Fibroblast of lung (primary cell): ENCODE data around the gene FPR2. TPM values are rescaled to one million over a fixed set of nuclear protein-coding genes. Genes with fewer than 3 reads are reported as not detected.

Source experiments
- DNase-seq, 2 donors: peaks; one replicate each; pipeline versions ENCODE4 v3.0.0 to v3.0.0-alpha.2; 2010; ENCODE audit warnings: low read depth in 2 of 2
- H2AFZ ChIP-seq: 2 replicates; pipeline ENCODE4 v1.5.1; 2012; ENCODE audit warnings: low read length, control low read depth, inconsistent platforms
- H3K27ac ChIP-seq: 2 replicates; pipeline ENCODE4 v1.5.1; 2011; ENCODE audit warnings: low read length, control low read depth; ENCODE audit not compliant: insufficient read depth
- H3K27me3 ChIP-seq: 2 replicates; pipeline ENCODE4 v1.5.1; 2011; ENCODE audit warnings: mild to moderate bottlenecking, low read length; ENCODE audit not compliant: control insufficient read depth, insufficient read depth
- H3K36me3 ChIP-seq: 2 replicates; pipeline ENCODE4 v1.5.1; 2011; ENCODE audit warnings: low read length; ENCODE audit not compliant: control insufficient read depth, insufficient read depth
- H3K4me1 ChIP-seq: 2 replicates; pipeline ENCODE4 v1.5.1; 2011; ENCODE audit warnings: low read length; ENCODE audit not compliant: control insufficient read depth, insufficient read depth; ENCODE audit errors: extremely low read depth
- H3K4me2 ChIP-seq: 2 replicates; pipeline ENCODE4 v1.5.1; 2011; ENCODE audit warnings: low read length, control low read depth; ENCODE audit not compliant: insufficient read depth; ENCODE audit errors: extremely low read depth
- H3K4me3 ChIP-seq, 4 experiments: fragments of 200-600 bp in 1 of 4; sonication (generic) in 1 of 4; replicated peaks in 1 of 4; 2 replicates each; pipeline ENCODE4 v1.5.1; 2011 to 2016; ENCODE audit warnings: low read length in 4 of 4, low read depth in 3 of 4, mild to moderate bottlenecking in 3 of 4, control low read depth in 2 of 4, inconsistent platforms in 1 of 4, mixed read lengths in 1 of 4; ENCODE audit not compliant: insufficient read depth in 1 of 4; ENCODE audit errors: control extremely low read depth in 1 of 4
- H3K79me2 ChIP-seq: 2 replicates; pipeline ENCODE4 v1.5.1; 2012; ENCODE audit warnings: mild to moderate bottlenecking, low read length, inconsistent platforms; ENCODE audit not compliant: control insufficient read depth, insufficient read depth
- H3K9ac ChIP-seq: 2 replicates; pipeline ENCODE4 v1.5.1; 2011; ENCODE audit warnings: mild to moderate bottlenecking, low read length, control low read depth; ENCODE audit not compliant: insufficient read depth
- H3K9me3 ChIP-seq: 2 replicates; pipeline ENCODE4 v1.5.1; 2012; ENCODE audit warnings: low read depth, low read length; ENCODE audit not compliant: control insufficient read depth, insufficient read depth
- H4K20me1 ChIP-seq: 2 replicates; pipeline ENCODE4 v1.5.1; 2011; ENCODE audit warnings: low read length; ENCODE audit not compliant: control insufficient read depth, insufficient read depth; ENCODE audit errors: extremely low read depth
- EZH2 ChIP-seq: IDR thresholded peaks from 2 replicates; pipeline ENCODE4 v1.5.1; 2012; ENCODE audit warnings: low read length, control low read depth, mild to moderate bottlenecking; ENCODE audit errors: missing control alignments
- polyA plus RNA-seq, 2 donors: library from polyadenylated mRNA; depleted of rRNA in 1 of 2; stranded (reverse) in 1 of 2; unstranded in 1 of 2; fragments of >200 nt; gene quantifications; 2 replicates each; pipeline ENCODE4 v1.2.1, GENCODE V29; 2011 to 2012; ENCODE audit warnings: missing spikeins in 1 of 2
- total RNA-seq: library from RNA; depleted of rRNA; stranded (reverse); fragments of >200 nt; gene quantifications from 2 replicates; pipeline ENCODE4 v1.2.1, GENCODE V29; 2014
- TF ChIP-seq, protein P1 (sequence below), 2 donors: IDR thresholded peaks in 1 of 2; conservative IDR thresholded peaks in 1 of 2; 1 replicate in 1 of 2; 2 replicates in 1 of 2; pipeline ENCODE4 v1.5.1; 2011 to 2012; ENCODE audit warnings: low read length in 2 of 2, control low read depth in 1 of 2, inconsistent platforms in 1 of 2, low read depth in 1 of 2, mild to moderate bottlenecking in 1 of 2

Gene FPR2
- total and polyA plus RNA-seq, 2 donors (not counting 1 experiment from before 2014, with no cell fraction given) = 0.12 TPM; not detected in 1

DNA sequence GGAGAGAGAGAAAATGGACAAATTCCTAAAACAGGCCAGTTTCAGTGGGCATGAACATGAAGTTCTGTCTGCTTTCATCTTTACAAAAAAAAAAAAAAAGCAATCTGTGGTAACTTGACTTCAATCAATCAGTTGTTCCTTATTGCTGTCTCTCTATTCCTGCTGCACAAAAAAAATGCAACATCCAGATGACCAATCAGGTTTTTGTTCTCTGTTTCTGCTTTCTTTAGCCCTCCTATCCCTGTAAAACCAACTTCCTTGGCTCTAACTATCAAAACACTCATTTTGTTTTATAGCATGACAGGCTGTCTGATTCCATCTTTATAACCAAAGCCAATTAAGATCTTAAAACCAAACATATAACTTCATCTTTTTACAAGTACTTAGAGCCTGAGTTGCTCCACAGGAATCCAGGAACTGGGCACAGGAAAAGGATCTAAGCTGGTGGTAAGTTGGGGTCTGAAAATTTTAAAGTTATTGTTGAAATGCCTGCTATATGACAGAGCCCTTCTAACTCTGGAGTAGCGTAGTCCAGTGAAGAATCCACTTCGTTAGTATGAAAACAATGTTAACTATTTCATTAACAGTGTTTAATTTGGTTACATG lies 34.0 kb downstream of the FPR2 start, which contains the start of gene FPR3:
Gene FPR3 (plus strand): TSS at position 273 of the 606 bp plus-strand sequence. CDS start 28,592 bp downstream, outside the sequence.
- H3K4me1 ChIP-seq = peaks cover 2% of the 10 kb centered on the region
- H3K9ac ChIP-seq = no peak within 1 kb of the TSS
- no peaks in the 10 kb centered on the region for H4K20me1 ChIP-seq
- H2AFZ ChIP-seq = no peak within 1 kb of the TSS
- no peaks in the 10 kb centered on the region for H3K36me3 ChIP-seq
- no peak within 1 kb of the TSS for H3K4me3 ChIP-seq
- H3K4me2 ChIP-seq = no peak within 1 kb of the TSS
- no peaks in the 10 kb centered on the region for H3K27me3 ChIP-seq
- H3K27ac ChIP-seq = no peak within 1 kb of the TSS
- H3K79me2 ChIP-seq = no peaks in the 10 kb centered on the region
- H3K9me3 ChIP-seq = no peaks in the 10 kb centered on the region
- DNase-seq = no peak
- TF ChIP-seq, protein P1, sequence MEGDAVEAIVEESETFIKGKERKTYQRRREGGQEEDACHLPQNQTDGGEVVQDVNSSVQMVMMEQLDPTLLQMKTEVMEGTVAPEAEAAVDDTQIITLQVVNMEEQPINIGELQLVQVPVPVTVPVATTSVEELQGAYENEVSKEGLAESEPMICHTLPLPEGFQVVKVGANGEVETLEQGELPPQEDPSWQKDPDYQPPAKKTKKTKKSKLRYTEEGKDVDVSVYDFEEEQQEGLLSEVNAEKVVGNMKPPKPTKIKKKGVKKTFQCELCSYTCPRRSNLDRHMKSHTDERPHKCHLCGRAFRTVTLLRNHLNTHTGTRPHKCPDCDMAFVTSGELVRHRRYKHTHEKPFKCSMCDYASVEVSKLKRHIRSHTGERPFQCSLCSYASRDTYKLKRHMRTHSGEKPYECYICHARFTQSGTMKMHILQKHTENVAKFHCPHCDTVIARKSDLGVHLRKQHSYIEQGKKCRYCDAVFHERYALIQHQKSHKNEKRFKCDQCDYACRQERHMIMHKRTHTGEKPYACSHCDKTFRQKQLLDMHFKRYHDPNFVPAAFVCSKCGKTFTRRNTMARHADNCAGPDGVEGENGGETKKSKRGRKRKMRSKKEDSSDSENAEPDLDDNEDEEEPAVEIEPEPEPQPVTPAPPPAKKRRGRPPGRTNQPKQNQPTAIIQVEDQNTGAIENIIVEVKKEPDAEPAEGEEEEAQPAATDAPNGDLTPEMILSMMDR (conservative IDR thresholded peaks at IDR 0.05 in 1 of 2, IDR thresholded peaks at IDR 0.05 in 1 of 2; ENCODE audit: low read depth in 1 of 2, low read length in 2 of 2) = no peak
- TF ChIP-seq EZH2 = no peak

- no peak overlapping the region for H3K4me3 ChIP-seq
- DNase-seq = no peak
- no peaks in the 10 kb centered on the region for H4K20me1 ChIP-seq
- TF ChIP-seq, protein P1 (conservative IDR thresholded peaks at IDR 0.05 in 1 of 2, IDR thresholded peaks at IDR 0.05 in 1 of 2; ENCODE audit: low read depth in 1 of 2, low read length in 2 of 2) = no peak
- TF ChIP-seq EZH2 = no peak
- H2AFZ ChIP-seq = no peak overlapping the region
- no peaks in the 10 kb centered on the region for H3K79me2 ChIP-seq
- no peaks in the 10 kb centered on the region for H3K36me3 ChIP-seq
- H3K9ac ChIP-seq = no peak overlapping the region
- H3K4me2 ChIP-seq = no peak overlapping the region
- H3K27ac ChIP-seq = no peak overlapping the region
- H3K27me3 ChIP-seq = no peaks in the 10 kb centered on the region
- no peaks in the 10 kb centered on the region for H3K9me3 ChIP-seq
- peaks cover 5% of the 10 kb centered on the region for H3K4me1 ChIP-seq
Measured at GRCh38 chr19:51796195-51796679, 35.3 kb downstream of the FPR2 start.

- no peak for DNase-seq
- H2AFZ ChIP-seq = no peak overlapping the region
- no peak overlapping the region for H3K4me2 ChIP-seq
- H3K27me3 ChIP-seq = no peaks in the 10 kb centered on the region
- H3K9ac ChIP-seq = no peak overlapping the region
- H3K4me3 ChIP-seq = no peak overlapping the region
- no peaks in the 10 kb centered on the region for H3K79me2 ChIP-seq
- no peaks in the 10 kb centered on the region for H3K9me3 ChIP-seq
- no peaks in the 10 kb centered on the region for H3K36me3 ChIP-seq
- peaks cover 5% of the 10 kb centered on the region for H3K4me1 ChIP-seq
- TF ChIP-seq EZH2 = no peak
- TF ChIP-seq, protein P1 (conservative IDR thresholded peaks at IDR 0.05 in 1 of 2, IDR thresholded peaks at IDR 0.05 in 1 of 2; ENCODE audit: low read depth in 1 of 2, low read length in 2 of 2) = no peak
- H3K27ac ChIP-seq = no peak overlapping the region
- H4K20me1 ChIP-seq = no peaks in the 10 kb centered on the region
Measured at GRCh38 chr19:51797480-51797879, 36.5 kb downstream of the FPR2 start.
